ENCODE data around the gene C2CD2L. TPM values are rescaled to one million over a fixed set of nuclear protein-coding genes. Genes with fewer than 3 reads are reported as not detected.
"Not testable (repeated sequence)": the region's sequence is repeated elsewhere in the genome, so short reads cannot be mapped to it uniquely, and the experiment has no call there.

The C2CD2L gene
- total RNA-seq, result 1 to 10 TPM; 2.4 to 3.1 TPM
- 6.7 TPM for polyA plus RNA-seq (2013, experiment 1 of 2)
- 6.3 TPM for polyA plus RNA-seq (2013, experiment 2 of 2)
- long read RNA-seq, experiment 1, result 0 reads
- long read RNA-seq, experiment 2, partial matches to known transcripts, result 0 of 5 reads
- long read RNA-seq, experiment 2, other reads (novel, unspliced or antisense), result 4 of 5 reads
- long read RNA-seq, experiment 3, partial matches to known transcripts, result 0 of 1 reads
- long read RNA-seq, experiment 3, other reads (novel, unspliced or antisense), result 1 of 1 reads
- long read RNA-seq, experiment 4, partial matches to known transcripts, result 0 of 1 reads
- long read RNA-seq, experiment 4, other reads (novel, unspliced or antisense), result 1 of 1 reads

DNA sequence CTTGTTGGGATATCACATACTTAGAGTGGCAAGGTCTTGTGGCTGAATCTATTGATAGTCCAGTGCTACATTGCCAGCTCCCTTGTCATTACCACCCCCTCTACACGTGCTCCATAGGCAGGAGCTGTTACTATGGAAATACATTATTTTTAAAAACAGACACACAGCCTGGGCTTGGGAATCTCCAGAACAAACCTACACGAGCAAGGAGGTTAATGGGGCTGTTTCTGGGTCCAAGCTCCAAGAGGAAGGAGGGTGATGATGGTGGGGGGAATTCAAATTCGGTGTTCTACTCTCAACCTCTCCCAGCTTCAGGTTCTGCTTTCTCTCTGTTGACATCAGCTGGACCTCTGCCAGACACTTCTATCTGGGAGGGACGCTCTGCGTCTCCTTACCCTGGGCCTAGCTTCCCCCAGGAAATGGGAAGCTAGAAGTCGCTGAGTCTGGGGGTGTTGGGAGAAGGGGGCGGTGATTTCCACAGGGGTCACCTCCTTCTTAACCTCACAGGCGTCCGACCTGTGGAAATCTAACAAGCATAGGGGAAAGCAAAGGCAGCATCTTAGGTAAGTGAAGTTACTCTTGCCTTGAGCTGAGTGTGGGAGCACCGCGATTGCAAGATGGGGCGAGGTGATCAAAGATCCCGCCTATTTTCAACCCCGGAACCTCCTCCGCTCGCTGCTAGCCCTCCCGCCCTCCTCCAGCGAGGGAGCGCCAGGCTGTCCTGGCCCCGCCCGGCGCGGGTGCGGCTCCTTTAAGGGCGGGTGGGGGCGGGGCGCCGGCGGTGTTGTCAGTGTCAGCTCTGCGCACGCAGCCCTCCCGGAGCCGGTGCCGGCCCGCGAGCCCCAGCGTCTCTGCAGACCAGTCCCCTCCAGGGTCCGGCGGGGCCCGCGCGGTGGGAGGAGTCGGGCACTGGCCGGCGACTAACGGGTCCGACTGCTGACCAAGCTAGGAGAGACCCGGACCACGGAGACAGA lies at the start of gene C2CD2L:
Gene C2CD2L (plus strand): TSS at position 781 of the 974 bp plus-strand sequence. CDS start 398 bp downstream, outside the sequence.
- peaks cover 4% of the 10 kb centered on the region for H3K4me1 ChIP-seq (ENCODE audit: control insufficient read depth, insufficient read depth, low read length)
- Mint-ChIP-seq H3K27me3 (ENCODE audit: insufficient read depth) (peaks cover 21% of the 10 kb centered on the region), H3K4me1 (peaks cover 22% of the 10 kb centered on the region), H3K36me3 (ENCODE audit: low read depth) (no peaks in the 10 kb centered on the region), H3K4me3 (peak within 1 kb of the TSS; percentile 62), H3K9me3 (no peaks in the 10 kb centered on the region), H3K27ac (peak within 1 kb of the TSS; percentile 58)
- no peak within 1 kb of the TSS for H3K27ac ChIP-seq (ENCODE audit: low read depth, low read length)
- 5 to 8% methylated on average over 10 to 47 of the region's 49 CpGs for WGBS, 2 experiments (ENCODE audit: insufficient coverage in 1 of 2, insufficient read length in 1 of 2)
- H3K9ac ChIP-seq (ENCODE audit: extremely low read depth, low read length, poor library complexity, severe bottlenecking), result peak within 1 kb of the TSS; percentile 52
- DNase-seq, result peak; percentile 94
- peaks cover 18% of the 10 kb centered on the region for H3K27me3 ChIP-seq (ENCODE audit: control insufficient read depth, insufficient read depth, low read length, poor library complexity, severe bottlenecking)
- TF ChIP-seq, protein P1, sequence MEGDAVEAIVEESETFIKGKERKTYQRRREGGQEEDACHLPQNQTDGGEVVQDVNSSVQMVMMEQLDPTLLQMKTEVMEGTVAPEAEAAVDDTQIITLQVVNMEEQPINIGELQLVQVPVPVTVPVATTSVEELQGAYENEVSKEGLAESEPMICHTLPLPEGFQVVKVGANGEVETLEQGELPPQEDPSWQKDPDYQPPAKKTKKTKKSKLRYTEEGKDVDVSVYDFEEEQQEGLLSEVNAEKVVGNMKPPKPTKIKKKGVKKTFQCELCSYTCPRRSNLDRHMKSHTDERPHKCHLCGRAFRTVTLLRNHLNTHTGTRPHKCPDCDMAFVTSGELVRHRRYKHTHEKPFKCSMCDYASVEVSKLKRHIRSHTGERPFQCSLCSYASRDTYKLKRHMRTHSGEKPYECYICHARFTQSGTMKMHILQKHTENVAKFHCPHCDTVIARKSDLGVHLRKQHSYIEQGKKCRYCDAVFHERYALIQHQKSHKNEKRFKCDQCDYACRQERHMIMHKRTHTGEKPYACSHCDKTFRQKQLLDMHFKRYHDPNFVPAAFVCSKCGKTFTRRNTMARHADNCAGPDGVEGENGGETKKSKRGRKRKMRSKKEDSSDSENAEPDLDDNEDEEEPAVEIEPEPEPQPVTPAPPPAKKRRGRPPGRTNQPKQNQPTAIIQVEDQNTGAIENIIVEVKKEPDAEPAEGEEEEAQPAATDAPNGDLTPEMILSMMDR (conservative IDR thresholded peaks at IDR 0.05), result no peak
- peak within 1 kb of the TSS; percentile 88 for H3K4me3 ChIP-seq (ENCODE audit: low read length)
- H3K9me3 ChIP-seq (ENCODE audit: control insufficient read depth, low read length), result no peaks in the 10 kb centered on the region
- H3K36me3 ChIP-seq (ENCODE audit: control insufficient read depth, insufficient read depth, low read length), result no peaks in the 10 kb centered on the region

DNA sequence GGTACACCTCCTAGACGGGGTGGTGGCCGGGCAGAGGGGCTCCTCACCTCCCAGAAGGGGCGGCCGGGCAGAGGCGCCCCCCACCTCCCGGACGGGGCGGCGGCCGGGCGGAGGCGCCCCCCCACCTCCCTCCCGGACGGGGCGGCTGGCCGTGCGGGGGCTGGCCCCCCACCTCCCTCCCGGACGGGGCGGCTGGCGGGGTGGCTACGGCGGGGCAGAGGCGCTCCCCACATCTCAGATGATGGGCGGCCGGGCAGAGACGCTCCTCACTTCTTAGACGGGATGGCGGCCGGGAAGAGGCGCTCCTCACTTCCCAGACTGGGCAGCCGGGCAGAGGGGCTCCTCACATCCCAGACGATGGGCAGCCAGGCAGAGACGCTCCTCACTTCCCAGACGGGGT lies 48.0 kb upstream of the C2CD2L start:
- H3K4me1 ChIP-seq (ENCODE audit: control insufficient read depth, insufficient read depth, low read length); H3K9me3 Mint-ChIP-seq; H3K27ac ChIP-seq (ENCODE audit: low read depth, low read length); H3K4me3 ChIP-seq (ENCODE audit: low read length); H3K9me3 ChIP-seq (ENCODE audit: control insufficient read depth, low read length); DNase-seq; H3K27ac Mint-ChIP-seq; H3K27me3 ChIP-seq (ENCODE audit: control insufficient read depth, insufficient read depth, low read length, poor library complexity, severe bottlenecking); H3K4me3 Mint-ChIP-seq; H3K27me3 Mint-ChIP-seq (ENCODE audit: insufficient read depth); H3K9ac ChIP-seq (ENCODE audit: extremely low read depth, low read length, poor library complexity, severe bottlenecking): not testable (repeated sequence)
- H3K4me1 Mint-ChIP-seq, result peaks cover 16% of the 10 kb centered on the region
- peaks cover 24% of the 10 kb centered on the region for H3K36me3 Mint-ChIP-seq (ENCODE audit: low read depth)
- H3K36me3 ChIP-seq (ENCODE audit: control insufficient read depth, insufficient read depth, low read length), result peaks cover 16% of the 10 kb centered on the region
- 89% methylated on average over 20 of the region's 35 CpGs; no CpG with 5 or more reads in 1 of the 2 experiments for WGBS, 2 experiments (ENCODE audit: insufficient coverage in 1 of 2, insufficient read length in 1 of 2)

DNA sequence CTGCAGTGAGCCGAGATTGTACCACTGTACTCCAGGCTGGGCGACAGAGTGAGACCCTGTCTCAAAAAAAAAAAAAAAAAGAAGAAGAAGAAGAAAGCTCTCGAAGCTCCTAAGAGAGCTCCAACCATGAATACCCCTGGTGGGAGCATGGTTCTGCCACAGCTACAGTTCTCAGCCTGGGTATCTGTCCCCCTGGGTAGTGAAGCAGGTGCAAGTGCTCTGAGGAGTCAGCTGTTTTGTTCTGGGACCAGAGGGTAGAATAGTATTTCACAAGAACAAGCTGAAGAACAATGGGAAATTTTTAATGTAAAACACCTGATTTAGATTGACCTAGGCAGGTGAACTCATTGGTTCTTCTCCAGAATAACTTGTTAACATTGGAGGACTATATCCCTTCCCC lies 45.9 kb upstream of the C2CD2L start:
- no peaks in the 10 kb centered on the region for H3K36me3 ChIP-seq (ENCODE audit: control insufficient read depth, insufficient read depth, low read length)
- 69 to 92% methylated on average over 2 to 3 of the region's 3 CpGs for WGBS, 2 experiments (ENCODE audit: insufficient coverage in 1 of 2, insufficient read length in 1 of 2)

More for the DNA sequence above, 45.9 kb upstream of the C2CD2L start:
- Mint-ChIP-seq H3K4me1 (peaks cover 9% of the 10 kb centered on the region), H3K9me3 (peaks cover 6% of the 10 kb centered on the region), H3K36me3 (ENCODE audit: low read depth) (peaks cover 6% of the 10 kb centered on the region), H3K4me3 (no peak overlapping the region), H3K27me3 (ENCODE audit: insufficient read depth) (no peaks in the 10 kb centered on the region), H3K27ac (no peak overlapping the region)
- TF ChIP-seq, protein P1 (conservative IDR thresholded peaks at IDR 0.05), result no peak
- Histone ChIP-seq H3K9ac (ENCODE audit: extremely low read depth, low read length, poor library complexity, severe bottlenecking) (no peak overlapping the region), H3K4me3 (ENCODE audit: low read length) (no peak overlapping the region), H3K4me1 (ENCODE audit: control insufficient read depth, insufficient read depth, low read length) (no peaks in the 10 kb centered on the region), H3K27ac (ENCODE audit: low read depth, low read length) (no peak overlapping the region), H3K27me3 (ENCODE audit: control insufficient read depth, insufficient read depth, low read length, poor library complexity, severe bottlenecking) (no peaks in the 10 kb centered on the region), H3K9me3 (ENCODE audit: control insufficient read depth, low read length) (no peaks in the 10 kb centered on the region)
- no peak for DNase-seq

Measured in endodermal cell (in vitro differentiated cells).